Measurements from ENCODE around the gene NOS3.

NOS3 gene

DNA sequence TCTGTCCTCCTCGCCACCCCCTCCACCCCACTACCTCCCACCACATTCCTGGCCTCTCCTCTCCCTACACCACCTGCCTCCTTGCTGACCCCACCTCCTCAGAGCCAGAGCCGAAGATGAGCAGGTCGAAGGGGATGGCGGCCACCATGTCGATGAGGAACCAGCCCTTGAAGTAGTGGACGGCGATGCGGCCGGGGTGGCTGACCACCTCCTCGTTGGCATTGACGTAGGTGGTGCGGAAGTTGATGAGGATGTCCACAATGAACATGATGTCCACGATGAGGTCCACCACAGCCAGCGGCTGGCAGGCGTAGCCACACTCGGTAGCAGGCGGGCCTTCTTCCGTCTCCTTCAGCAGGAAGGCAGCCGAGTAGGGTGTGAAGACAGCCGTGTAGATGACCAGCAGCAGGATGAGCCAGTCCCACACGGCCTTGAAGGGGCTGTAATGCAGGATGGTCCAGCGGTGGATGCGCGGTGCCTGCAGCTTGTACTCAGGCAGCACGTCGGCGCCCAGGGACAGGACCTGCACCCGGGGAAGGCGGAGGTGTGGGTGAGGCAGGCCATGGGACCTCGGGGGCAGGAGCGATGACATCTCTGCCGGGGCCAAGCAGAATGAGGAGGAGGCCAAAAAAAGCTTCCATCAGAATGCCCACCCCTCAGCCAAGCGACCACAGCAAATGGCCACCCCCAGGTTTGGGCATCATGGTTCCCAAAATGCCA is 38.3 kb upstream of the NOS3 start:
- no peak for DNase-seq

DNA sequence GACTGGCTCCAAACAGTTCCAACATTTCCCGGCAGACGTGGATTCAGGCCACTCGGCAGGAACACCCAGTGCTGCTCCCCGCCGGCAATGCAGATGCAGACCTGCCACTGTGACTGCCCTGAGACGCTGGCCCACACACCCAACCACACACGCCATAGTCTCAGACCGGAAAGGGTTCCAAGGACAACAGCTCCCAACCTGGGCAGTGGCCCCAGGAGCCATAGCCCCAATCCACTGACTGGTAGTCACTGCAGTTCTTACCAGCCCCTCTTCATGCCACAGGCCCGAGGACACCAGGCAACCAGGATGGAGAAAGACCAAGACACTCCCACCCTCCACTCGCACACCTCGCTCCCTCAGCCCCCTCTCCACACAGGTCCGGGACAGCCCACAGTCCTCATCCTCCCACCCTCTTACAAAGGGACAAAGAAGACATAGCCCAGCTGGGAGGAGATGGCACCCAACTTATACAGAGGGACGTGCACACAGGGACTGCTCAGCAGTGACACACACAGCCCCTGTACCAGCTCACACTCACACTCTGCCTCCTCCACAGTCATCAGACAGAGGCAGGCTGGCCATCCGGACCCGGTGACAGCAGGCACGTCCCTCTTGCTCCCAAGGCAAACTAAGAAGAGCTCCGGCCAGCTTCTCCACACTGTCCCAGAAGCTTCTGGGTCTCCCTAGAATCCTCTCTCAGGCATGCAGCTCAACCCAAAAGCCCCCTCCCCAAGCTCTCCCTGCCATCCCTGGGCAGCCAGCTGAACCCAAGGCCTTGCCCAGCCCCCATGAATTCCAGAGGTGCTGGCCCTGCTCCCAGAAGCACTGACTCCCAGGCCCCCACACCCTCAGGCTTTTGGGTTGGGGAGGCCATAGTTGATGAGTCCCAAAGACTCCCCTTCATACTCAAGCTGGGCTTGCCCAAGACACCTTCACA is 37.5 kb upstream of the NOS3 start:
- DNase-seq: no peak

DNA sequence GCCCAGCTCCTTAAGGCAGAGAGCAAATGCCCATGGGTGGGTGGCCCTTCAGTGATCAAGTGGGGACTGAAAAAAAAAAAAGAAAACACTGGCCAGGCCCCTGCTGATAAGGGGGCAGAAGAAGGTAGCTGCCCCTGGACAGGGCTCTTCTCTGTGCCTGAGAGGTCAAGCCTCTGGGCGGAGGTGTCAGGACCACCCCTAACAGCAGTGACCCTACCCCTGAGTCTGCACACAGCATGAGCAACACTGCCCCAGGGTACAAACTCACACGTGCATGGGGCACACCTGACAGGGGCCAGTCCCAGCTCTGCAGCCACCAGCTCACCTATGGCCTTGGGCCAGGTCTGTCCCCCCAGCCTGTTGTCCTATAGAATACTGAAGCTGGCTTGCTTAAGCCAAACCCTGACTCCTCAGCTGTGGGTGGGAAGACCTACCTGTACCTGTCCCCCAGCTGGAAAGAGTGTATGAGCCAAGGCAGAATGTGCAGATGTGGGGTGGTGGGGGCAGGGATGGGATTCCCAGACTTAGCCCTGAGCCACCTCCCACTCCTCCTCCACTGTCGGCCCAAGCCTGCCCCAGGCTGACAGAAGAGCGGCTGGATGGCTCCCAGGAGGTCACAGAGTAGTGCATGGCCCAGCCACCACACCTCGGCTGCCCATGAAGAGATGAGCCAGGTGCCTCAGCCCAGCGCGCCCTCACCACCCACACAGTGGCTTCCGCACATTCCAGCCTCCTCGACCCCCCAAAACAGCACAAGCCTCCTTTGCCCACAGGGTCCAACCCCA is 36.4 kb upstream of the NOS3 start:
- no peak for DNase-seq

DNA sequence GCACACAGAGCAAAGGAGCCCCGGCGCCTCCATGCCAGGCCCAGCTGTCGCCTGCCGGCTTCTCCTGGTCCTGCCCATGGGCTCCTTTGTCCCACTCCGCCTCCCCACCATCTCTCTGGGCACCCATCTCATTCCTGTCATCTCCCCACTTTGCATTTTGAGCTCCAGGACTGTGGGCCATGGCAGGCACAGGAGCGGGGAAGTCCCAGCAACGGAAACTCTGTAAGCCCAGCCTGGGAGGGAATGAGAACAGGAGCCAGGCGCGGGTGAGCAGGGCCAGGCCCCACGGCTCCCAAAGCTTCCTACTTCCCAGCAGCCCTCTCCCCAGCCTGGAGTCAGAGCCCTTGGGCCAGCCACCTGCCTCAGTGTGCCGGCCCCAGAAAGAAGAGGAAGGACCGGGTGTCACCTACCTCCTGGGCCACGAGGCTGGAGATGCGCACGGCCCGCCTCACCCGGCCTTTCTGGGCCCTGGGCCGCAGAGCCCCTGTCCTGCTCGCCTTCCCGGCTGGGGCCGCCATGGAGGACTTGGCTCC is 35.8 kb upstream of the NOS3 start:
- DNase-seq: no peak

DNA sequence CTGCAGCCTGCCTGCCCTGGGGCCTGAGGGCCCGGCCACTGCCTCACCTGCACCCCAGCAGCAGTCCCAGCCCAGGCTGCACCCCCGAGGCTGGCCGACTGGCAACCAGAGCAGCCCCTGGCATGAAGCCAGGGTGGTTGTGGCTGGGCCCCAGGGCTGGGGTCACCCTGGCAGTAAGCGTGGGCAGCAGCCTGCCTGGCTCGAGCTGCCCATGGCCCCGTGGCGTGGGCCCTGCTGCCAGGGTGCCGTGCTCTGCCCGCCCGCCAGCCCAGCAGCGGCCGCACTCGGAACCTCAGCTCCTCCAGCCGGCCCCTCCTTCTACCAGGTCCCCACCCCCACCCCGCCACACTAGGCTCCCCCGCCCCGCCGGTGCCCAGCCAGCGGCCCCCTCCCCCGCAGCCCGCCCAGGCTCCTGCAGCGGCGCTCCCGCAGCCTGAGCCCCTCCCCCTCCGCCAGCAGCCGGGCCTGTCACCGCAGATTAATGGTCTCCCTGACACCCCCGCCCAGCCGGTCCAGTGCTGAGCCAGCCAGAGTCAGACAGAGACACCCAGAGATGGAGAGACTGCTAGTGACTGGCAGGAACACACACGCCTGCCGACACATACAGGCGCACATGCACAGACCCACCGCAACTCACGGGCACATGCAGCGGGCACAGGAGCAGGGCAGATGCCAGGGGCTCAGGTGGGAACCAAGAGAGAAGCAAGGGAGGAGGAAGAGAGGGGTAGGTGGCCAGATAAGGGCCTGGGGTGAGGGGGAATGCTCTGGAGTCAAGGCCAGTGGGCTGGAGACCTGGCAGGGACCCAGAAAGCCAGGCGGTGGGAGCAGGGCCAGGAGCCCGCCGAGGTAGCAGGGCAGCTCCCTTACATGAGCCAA is 35.1 kb upstream of the NOS3 start:
- DNase-seq: no peak

DNA sequence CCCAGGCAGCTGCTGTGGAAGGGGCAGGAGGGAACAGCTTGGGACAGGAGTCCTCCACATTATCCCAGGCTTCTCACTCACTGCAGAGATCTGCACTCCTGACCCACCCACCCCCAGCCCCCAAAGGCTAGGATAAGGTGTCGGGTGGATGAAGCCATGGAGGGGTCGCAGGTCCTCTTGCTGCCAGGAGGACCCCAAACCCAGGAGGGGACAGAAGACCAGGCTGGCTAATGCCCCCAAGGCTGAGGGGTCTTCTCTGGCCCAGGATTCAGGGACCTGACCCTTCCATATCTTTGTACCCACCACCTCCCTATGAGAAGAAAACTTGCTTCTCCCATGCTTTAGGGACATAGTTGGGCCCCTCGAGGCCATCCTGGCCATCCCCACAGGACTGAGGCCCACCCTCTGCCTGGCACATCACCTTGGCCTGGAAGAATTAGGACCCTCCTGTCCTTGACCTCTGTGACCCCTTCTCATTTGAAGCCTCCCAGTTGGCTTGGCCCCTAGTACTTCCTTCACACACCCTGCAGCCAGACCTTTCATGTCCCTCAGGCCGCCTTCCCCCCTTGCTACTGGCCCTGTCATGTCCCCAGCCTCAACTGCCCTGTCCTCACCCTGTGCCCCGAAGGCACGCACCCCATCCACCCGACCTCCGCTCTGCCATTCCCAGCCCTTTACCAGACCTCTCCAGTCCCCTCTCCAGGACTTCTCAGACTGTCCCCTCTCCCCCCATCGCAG is 34.3 kb upstream of the NOS3 start:
- no peak for DNase-seq

DNA sequence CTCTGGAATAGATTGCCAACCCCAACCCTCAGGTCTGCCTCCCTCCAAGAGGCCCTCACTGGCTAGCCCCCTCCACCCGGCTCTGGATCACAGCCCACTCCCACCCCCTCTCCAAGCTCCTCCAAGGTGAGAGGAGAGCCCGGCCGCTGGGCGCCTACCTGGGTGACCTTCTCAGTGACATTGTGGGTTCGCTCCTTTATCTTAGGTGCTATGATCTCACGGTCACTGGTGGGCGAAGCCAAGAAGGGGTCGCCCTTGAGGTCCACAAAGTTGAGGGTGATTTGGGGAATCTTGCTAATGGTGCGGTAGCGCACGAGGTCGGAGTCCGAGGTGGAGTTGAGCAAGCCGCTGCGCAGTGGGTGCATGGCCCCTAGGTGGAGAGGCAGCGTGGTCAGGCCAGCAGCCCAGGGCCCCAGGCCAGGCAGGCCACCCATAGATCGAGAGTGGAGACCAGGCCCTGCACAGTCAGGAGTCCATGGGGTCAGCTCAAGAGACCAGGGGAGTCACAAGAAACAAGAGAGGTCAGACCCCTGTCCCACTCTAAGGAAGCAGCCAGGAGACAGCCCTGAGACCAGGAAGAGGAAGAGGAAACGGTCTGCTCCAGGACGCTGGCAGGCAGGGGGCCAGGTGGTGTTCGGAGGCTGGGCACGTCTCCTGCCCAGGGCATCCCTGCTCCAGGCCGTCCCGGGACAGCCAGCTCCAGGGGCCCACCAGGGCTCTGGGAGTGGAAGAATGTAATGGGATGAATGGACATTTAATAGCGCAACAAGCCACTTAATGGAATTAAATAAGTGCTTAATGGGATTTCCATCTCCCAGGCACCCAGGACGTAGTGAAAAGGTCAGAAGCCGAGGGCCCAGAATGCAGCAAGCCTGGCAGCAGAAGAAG is 33.4 kb upstream of the NOS3 start:
- DNase-seq: no peak

DNA sequence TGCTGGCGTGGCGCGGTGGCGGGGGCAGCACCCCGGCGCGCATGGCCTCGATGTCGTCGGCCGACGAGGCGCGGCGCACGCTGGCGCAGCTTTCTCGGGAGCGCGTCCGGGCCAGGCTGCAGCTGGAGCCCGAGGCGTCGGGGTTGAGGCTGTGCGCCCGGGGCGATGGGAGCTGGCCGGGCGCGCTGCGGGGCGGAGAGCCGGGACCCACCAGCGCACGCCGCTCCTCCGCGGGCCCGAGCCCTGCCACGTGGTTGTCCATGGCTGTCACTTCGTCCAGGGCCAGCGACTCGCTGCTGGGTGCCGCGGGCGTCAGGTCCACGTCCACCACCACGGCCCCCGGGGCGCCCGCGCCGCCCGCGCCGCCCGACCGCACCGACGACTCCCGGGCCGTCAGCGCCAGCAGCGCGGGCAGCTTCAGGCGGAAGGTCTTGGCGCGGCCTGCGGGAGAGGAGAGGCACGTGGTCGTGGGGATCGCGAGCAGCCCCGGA is 32.7 kb upstream of the NOS3 start:
- DNase-seq: no peak

DNA sequence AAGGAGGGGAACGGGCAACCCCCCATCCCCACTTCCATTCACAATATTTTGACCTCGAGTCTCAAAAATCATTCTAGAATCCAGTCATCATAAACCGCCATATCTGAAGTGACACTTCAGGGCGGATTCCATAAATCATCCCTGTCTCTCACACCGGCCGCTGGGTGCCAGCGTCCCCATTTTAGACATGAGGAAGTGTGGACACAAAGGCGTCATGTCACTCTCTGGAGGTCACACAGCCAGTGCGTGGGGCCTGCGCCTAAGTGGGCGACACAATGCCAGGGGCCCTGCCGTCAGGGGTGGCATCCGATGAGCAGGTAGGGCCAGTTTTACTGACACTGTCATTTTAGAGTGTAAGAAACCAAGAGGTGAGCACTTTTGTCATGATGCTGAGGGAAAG is 32.2 kb upstream of the NOS3 start:
- DNase-seq: no peak

DNA sequence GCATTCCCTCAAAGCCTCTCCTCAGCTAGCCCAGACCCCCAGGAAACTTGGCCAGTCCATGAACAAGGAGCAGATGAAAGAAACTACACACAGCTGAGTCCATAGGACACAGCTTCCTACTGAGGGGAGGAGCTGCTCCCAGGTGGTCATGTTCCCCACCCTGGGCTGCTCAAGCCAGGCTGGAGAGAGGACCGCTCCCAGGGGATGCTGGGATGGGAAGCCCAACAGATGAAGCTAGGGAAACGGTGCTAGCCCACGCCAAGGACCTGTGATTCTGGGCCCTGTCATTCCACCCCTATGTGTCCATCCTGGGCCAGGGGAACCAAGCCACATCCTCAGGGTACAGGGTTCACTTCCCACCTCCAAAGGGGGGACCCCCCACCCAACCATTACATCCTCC is 31.7 kb upstream of the NOS3 start:
- DNase-seq: no peak

DNA sequence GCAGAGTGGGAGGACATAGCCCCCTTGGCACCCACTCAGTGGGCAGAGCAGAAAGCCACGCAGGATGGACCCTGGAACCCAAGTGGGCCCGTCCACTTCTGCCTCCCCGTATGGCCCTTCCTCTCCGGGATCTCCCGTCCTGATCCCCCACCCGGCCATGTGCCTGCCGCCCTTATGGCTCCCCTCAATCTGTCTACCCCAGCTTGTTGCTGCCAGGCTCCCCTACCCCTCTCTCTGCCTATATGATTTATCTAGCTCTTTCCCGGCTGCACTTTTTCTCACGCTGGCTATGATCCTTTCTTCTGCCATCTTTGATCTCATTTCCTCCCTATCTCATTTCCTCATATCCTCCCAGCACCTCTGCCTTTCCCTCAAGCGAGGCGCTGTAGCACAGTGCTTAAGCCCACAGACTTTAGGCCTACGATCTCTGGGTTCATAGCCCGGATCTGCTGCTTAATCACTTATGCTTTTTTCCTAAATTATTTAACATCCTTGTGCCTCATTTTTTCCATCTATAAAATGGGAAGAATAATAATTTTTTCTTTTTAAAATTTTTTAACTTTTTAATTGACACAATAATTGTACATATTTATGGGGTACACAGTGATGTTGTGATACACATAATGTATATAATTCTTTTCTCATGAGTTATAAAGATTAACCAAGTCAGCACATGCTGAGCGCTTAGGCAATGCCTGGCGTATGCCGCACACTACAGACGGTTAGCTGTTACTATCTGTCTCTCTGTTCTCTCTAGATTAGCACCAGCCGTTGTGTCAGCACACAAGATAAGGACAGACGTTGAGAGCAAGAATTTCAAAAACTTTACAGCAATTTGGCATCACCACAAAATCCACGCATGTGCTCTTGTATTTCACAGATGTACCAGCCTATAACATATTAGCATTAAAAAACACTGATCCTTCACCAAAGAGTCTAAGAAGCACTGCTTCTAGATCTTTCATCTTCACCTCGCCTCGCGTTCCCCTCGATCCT is 30.8 kb upstream of the NOS3 start:
- DNase-seq: peak in 2 of 3 donors; percentile 26 to 29

DNA sequence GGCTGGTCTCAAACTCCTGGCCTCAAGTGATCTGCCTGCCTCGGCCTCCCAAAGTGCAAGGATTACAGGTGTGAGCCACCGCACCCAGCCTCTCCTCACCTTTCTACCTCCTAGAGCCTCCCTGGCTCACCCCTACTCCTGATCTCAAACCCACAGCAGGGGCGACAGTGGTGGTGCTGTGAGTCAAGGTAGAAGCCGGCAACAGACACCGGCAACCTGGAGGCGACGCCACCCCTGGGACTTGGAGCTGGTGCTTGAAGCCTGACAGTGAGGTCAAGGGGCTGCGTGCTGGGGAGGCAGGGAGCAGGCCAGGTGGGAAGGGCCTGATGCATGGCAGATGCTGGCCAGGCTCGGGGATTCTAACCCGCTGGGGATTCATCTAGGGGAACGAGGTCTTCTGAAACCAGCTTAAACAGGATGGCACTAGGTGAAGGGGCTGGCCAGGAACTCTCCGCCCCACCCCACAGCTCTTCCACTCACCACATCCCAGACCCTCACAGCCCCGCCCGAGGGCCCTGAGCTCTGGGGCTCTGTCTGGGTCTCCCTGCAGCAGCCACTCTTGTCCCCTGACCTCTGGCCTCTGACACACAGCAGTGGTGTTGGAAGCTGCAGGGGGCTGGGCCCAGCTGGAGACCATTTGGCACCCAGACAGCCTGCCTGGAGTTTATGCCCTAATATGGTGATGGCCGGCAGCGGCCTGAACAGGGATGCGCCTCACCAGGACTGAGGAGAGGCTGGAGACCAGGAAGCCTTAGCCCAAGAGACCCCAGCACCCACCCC is 29.1 kb upstream of the NOS3 start:
- DNase-seq: no peak

DNA sequence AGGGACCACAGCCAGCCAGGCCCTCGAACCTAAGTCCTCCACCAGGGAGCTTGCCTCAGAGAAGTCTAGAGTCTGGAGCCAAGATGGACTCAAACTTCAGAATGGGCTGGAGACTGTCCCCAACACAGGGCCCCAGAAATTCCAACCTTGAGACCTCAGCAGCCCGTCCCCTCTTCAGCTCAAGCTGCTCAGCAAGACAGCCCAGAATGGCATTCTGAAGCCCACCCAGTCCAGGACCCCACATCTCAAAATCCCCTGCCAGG is 28.6 kb upstream of the NOS3 start:
- no peak for DNase-seq

DNA sequence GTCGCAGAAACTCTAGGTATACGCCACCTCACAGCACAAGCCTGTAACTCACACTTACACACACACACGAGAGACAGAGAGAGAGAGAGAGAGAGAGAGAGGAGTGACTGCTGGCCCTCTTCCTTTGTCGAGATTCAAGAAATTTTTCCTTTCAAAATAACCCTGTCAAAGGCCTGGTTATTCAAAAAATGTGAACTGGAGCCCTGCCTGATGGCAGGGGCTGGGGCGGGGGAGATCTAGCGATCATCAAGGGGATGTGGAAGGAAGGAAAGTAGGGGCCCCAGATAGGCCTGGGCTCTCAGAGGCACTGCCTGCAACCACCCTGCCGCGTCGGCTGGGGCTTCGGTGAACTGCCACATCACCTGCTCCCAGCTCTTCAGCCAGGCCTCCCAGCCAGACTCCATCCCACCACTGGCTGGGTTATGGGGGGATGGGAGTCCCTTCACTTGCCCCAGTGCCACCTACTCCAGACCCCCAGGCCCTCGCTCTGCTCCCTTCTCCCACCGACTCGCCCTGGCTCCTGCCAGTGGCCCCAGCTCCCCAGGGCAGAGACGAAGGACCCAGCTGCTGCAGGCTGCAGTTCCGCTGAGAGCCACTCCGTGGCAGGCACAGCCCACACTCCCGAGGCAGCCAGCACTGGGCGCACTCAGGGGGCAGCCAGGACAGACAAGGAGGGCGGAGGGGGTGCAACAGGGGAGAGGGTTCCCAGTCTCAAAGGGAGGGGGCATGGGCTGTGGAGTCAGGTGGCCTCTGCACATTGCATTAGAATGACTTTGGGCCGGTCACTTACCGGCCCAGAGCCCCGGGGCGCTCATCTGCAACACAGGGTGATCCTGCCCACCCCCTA is 28.0 kb upstream of the NOS3 start:
- peak; percentile 60 to 79 (median 62) for DNase-seq

DNA sequence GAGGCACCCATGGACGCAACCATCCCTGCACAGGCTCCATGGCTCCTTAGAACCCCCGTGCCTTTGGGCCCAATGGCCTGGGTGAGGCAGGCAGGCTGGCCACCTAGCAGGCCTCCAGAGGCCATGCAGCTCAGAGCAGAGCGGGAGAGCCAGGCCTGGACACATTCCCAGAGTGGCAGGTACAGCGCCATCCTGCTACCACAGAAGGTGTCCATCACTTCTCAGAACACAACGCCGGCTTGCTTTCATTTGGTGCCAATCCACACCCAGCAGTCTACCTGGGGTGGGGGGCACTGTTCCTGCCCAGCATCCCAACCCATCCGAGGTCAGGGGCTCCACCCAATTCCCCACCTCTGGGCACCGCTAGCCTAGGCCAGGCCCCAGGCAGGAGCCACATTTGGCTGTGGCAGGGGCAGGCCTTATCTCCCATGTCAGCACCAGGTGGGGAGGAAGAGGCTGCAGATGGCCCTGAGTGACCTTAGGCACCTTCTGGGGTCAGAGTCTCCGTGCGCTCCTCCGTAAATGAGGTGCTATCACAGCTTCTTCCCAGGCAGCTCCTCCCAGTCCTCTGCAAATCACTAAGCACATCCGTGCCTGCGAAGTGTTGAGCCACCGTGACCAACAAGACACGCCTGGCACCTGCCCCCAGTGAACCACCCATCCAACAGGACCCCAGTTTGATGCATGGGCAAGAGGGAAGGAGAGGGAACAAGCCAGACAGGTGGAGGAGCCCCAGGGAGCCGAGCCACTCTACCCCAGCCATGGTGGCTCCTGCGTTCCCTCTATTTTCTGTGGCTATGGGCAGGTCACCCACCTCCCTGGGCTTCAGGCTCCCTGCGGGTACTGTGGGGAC is 26.9 kb upstream of the NOS3 start:
- DNase-seq: no peak

DNA sequence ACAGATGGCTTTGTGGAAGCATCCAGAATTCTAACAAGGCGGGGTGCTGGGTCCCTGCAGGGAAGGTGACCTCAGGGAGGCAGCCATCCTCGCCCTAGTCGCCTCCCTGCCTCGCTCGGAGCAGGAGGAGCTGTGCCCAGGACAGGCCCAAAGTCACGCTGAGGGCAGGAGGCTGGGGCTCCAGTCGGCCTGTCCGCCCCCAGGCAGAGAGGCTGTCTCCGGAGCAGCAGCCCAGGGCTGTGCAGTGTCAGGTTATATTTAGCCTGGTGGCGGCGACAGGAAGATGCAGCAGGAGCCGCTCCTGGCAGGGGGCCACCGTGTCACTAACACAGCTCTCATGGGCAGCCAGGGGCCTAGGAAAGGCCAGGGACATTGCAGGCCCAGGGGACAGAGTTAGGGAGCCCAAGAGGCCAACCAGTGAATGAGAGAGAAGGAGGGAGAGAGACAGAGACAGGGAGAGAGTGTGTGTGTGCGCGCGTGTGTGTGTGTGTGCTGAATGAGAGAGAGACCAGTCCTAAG is 26.2 kb upstream of the NOS3 start:
- no peak for DNase-seq
